HCT116 (cell line): ENCODE results near the gene STK4. TPM values are rescaled to one million over a fixed set of nuclear protein-coding genes. Genes with fewer than 3 reads are reported as not detected.

Experiments used
- ATAC-seq: fragments of 200-7000 bp; cut with Tn5 transposase; 2 replicates; pipeline ENCODE4 v1.9.1; 2020; ENCODE audit warnings: mild to moderate bottlenecking, moderate library complexity
- BruUV-seq: library from RNA; stranded (reverse); fragments of 400-500 nt; replicated peaks from 2 replicates; lab custom pipeline; 2021; lab: Mats Ljungman, UMichigan
- CTCF ChIA-PET: fragments of 300-600 bp; sonication (Branson Sonifier 250); formaldehyde crosslinking; loops from one replicate; lab custom pipeline; 2021; ENCODE audit warnings: antibody characterized with exemption; lab: Charles Lee
- POLR2A ChIA-PET: fragments of 300-600, 350-600 bp; sonication (Branson Sonifier 250); formaldehyde crosslinking; loops from one replicate; lab custom pipeline; 2021; ENCODE audit warnings: antibody characterized with exemption; lab: Charles Lee
- RAD21 ChIA-PET, 2 experiments: fragments of 300-600 bp; sonication (Branson Sonifier 250); formaldehyde crosslinking; loops; one replicate each; lab custom pipeline; 2023; ENCODE audit warnings: low total read pairs in 2 of 2; ENCODE audit not compliant: uncharacterized antibody in 2 of 2, unreplicated experiment in 2 of 2, low non-redundant PET in 1 of 2; lab: Charles Lee
- DNase-seq: peaks from one replicate; pipeline ENCODE4 v3.0.0-alpha.2; 2010; ENCODE audit warnings: low read depth, low spot score
- H2AFZ ChIP-seq: fragments of 200-600 bp; shearing (Covaris generic), sonication (generic); 2 replicates; pipeline ENCODE4 v1.6.1; 2017; ENCODE audit warnings: low read depth, mixed run types, mixed read lengths, antibody characterized with exemption, low read length; ENCODE audit not compliant: poor library complexity, severe bottlenecking
- H3K27ac ChIP-seq: 2 replicates; pipeline ENCODE4 v1.5.1; 2012; ENCODE audit warnings: low read depth, low read length
- H3K27me3 ChIP-seq: fragments of 200-600 bp; sonication (generic); 2 replicates; pipeline ENCODE4 v1.6.1; 2016; ENCODE audit warnings: mixed run types, low read length, mixed read lengths; ENCODE audit not compliant: insufficient read depth
- H3K36me3 ChIP-seq, 2 experiments: fragments of 200-500 bp in 1 of 2; fragments of 200-600 bp in 1 of 2; sonication (Bioruptor generic) in 1 of 2; sonication (generic) in 1 of 2; 2 replicates each; pipeline versions ENCODE4 v1.5.1 to v1.6.1; 2014 to 2016; ENCODE audit warnings: low read length in 2 of 2, inconsistent platforms in 1 of 2, mixed read lengths in 1 of 2, mixed run types in 1 of 2; ENCODE audit not compliant: insufficient read depth in 2 of 2, control insufficient read depth in 1 of 2
- H3K4me1 ChIP-seq, 2 experiments: fragments of 200-600 bp in 1 of 2; sonication (generic) in 1 of 2; 2 replicates each; pipeline versions ENCODE4 v1.5.1 to v1.6.1; 2012 to 2017; ENCODE audit warnings: low read length in 2 of 2, inconsistent platforms in 1 of 2, mild to moderate bottlenecking in 1 of 2, mixed read lengths in 1 of 2, mixed run types in 1 of 2, moderate library complexity in 1 of 2; ENCODE audit not compliant: insufficient read depth in 2 of 2, control insufficient read depth in 1 of 2
- H3K4me2 ChIP-seq: fragments of 200-600 bp; sonication (generic); 2 replicates; pipeline ENCODE4 v1.6.1; 2017; ENCODE audit warnings: mixed run types, low read length, mixed read lengths
- H3K4me3 ChIP-seq, 2 experiments: fragments of 200-600 bp in 1 of 2; sonication (generic) in 1 of 2; replicated peaks in 1 of 2; 2 replicates each; pipeline ENCODE4 v1.5.1; 2011 to 2016; ENCODE audit warnings: low read length in 2 of 2, control low read depth in 1 of 2, low read depth in 1 of 2, mild to moderate bottlenecking in 1 of 2, mixed read lengths in 1 of 2, mixed run types in 1 of 2
- H3K79me2 ChIP-seq: fragments of 200-600 bp; sonication (generic); 2 replicates; pipeline ENCODE4 v1.6.1; 2017; ENCODE audit warnings: mild to moderate bottlenecking, mixed run types, low read length, moderate library complexity, mixed read lengths; ENCODE audit not compliant: insufficient read depth
- H3K9ac ChIP-seq: fragments of 200-600 bp; sonication (generic); 2 replicates; pipeline ENCODE4 v1.6.1; 2016; ENCODE audit warnings: low read length, mixed read lengths
- H3K9me2 ChIP-seq: fragments of 200-600 bp; sonication (generic), shearing (Covaris generic); 2 replicates; pipeline ENCODE4 v1.6.1; 2017; ENCODE audit warnings: mixed run types, mild to moderate bottlenecking, moderate library complexity; ENCODE audit not compliant: insufficient read depth
- H3K9me3 ChIP-seq, 2 experiments: fragments of 200-500 bp in 1 of 2; fragments of 200-600 bp in 1 of 2; sonication (Bioruptor generic) in 1 of 2; sonication (generic) in 1 of 2; 2 replicates each; pipeline ENCODE4 v1.6.1; 2014 to 2017; ENCODE audit warnings: low read length in 2 of 2, mixed read lengths in 2 of 2, inconsistent platforms in 1 of 2, low read depth in 1 of 2, mild to moderate bottlenecking in 1 of 2, mixed run types in 1 of 2, moderate library complexity in 1 of 2; ENCODE audit not compliant: control insufficient read depth in 1 of 2, insufficient read depth in 1 of 2
- H4K20me1 ChIP-seq: fragments of 200-600 bp; sonication (generic), shearing (Covaris generic); 2 replicates; pipeline ENCODE4 v1.6.1; 2017; ENCODE audit warnings: mixed run types, mild to moderate bottlenecking, moderate library complexity; ENCODE audit not compliant: insufficient read depth
- CEBPB ChIP-seq: IDR thresholded peaks from 2 replicates; pipeline ENCODE4 v1.6.1; 2012; ENCODE audit warnings: low read depth
- POLR2A ChIP-seq: IDR thresholded peaks from 2 replicates; pipeline ENCODE4 v1.7.0; 2011; ENCODE audit warnings: borderline replicate concordance; ENCODE audit not compliant: insufficient read depth, insufficient read length; ENCODE audit errors: extremely low read depth
- POLR2AphosphoS5 ChIP-seq: IDR thresholded peaks from 2 replicates; pipeline ENCODE4 v1.6.1; 2011; ENCODE audit warnings: mild to moderate bottlenecking, low read depth, low read length, moderate library complexity
- SIN3A ChIP-seq: IDR thresholded peaks from 2 replicates; pipeline ENCODE4 v1.6.1; 2012; ENCODE audit warnings: low read depth
- SP1 ChIP-seq: IDR thresholded peaks from 2 replicates; pipeline ENCODE4 v1.6.1; 2012; ENCODE audit warnings: low read depth
- SRF ChIP-seq: IDR thresholded peaks from 2 replicates; pipeline ENCODE4 v1.6.1; 2012; ENCODE audit warnings: low read depth
- YY1 ChIP-seq: IDR thresholded peaks from 2 replicates; pipeline ENCODE4 v1.6.1; 2011; ENCODE audit warnings: low read length, low read depth, moderate library complexity, mild to moderate bottlenecking; ENCODE audit not compliant: insufficient replicate concordance; ENCODE audit errors: extremely low read depth
- ZNF274 ChIP-seq: fragments of 200-500 bp; sonication (Bioruptor generic); IDR thresholded peaks from 2 replicates; pipeline ENCODE4 v1.6.1; 2014; ENCODE audit warnings: mild to moderate bottlenecking, low read depth, low read length, inconsistent platforms
- intact Hi-C: fragments of 100-400 bp; cut with micrococcal nuclease; formaldehyde crosslinking; loops from 2 replicates; pipeline ENCODE4 v1.10.0; 2022
- total RNA-seq: library from RNA; stranded (reverse); gene quantifications from one replicate; pipeline ENCODE4 v1.2.1, GENCODE V29; 2021; ENCODE audit not compliant: unreplicated experiment
- TF ChIP-seq, protein P1 (sequence below): IDR thresholded peaks from 2 replicates; pipeline ENCODE4 v1.6.1; 2011; ENCODE audit warnings: mild to moderate bottlenecking, low read length, moderate library complexity; ENCODE audit not compliant: insufficient replicate concordance; ENCODE audit errors: extremely low read depth
- TF ChIP-seq, protein P2 (sequence below): IDR thresholded peaks from 2 replicates; pipeline ENCODE4 v1.6.1; 2012

STK4 gene
- total RNA-seq, 1 experiment from 2014 or later: 45.4 TPM

DNA sequence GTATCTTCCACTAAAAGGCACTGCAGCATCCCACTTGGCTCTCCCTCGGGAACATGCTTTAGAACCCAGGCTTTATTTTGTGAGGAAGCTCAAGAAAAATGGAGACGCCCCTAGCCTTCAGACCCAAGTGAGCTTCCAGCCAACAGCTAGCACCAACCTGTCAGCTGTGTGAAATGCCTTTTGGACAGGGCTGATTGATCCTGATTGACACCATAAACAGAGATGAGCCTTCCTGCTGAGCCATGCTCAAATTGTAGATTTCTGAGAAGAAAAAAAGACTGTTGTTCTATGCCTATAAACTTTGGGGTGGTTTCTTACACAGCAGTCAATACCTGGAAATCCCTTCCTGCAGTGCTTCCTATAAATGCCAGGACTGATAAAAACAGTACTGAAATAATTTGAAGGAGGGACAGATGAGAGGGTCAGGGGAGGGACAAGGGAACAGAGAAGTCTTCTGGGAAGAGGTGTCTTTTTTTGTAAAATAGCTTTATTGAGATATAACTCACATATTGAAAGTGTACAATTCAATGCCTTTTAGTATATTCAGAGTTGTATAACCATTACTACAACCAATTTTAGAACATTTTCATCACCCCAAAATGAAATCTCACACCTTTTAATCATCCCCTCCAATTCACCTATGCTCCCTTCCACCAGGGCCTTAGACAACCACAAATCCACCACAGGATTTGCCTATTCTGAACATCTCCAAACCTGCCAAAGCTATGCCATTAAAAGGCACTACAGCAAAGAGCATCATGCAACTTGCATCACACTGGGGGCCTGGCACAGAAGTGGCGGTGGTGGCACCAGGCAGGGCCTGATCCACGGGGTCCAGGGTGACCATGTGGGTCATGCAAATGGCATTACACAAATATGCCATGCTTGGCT lies 2.7 kb upstream of the STK4 start:
- ATAC-seq (no peak), DNase-seq (no peak)
- BruUV-seq: no TSS peak
- Histone ChIP-seq H3K27ac (no peak overlapping the region), H3K9ac (no peak overlapping the region), H4K20me1 (no peaks in the 10 kb centered on the region), H3K9me2 (no peaks in the 10 kb centered on the region), H3K79me2 (peaks cover 35% of the 10 kb centered on the region), H3K27me3 (no peaks in the 10 kb centered on the region), H3K4me2 (no peak overlapping the region), H3K36me3 (no peaks in the 10 kb centered on the region), H2AFZ (no peak overlapping the region), H3K4me3 (no peak overlapping the region), H3K9me3 (no peaks in the 10 kb centered on the region), H3K4me1 (peaks cover 25 to 60% of the 10 kb centered on the region in 2 experiments)
- CTCF ChIA-PET: interaction anchor here (1.7 kb wide), 1 partner anchor 348 kb away, joined by 3 read pairs; no protein-coding TSS in a partner anchor
- TF ChIP-seq CEBPB (no peak), SRF (no peak), SP1 (no peak), YY1 (no peak), POLR2AphosphoS5 (no peak), ZNF274 (no peak), POLR2A (no peak), SIN3A (no peak)
- TF ChIP-seq, protein P1, sequence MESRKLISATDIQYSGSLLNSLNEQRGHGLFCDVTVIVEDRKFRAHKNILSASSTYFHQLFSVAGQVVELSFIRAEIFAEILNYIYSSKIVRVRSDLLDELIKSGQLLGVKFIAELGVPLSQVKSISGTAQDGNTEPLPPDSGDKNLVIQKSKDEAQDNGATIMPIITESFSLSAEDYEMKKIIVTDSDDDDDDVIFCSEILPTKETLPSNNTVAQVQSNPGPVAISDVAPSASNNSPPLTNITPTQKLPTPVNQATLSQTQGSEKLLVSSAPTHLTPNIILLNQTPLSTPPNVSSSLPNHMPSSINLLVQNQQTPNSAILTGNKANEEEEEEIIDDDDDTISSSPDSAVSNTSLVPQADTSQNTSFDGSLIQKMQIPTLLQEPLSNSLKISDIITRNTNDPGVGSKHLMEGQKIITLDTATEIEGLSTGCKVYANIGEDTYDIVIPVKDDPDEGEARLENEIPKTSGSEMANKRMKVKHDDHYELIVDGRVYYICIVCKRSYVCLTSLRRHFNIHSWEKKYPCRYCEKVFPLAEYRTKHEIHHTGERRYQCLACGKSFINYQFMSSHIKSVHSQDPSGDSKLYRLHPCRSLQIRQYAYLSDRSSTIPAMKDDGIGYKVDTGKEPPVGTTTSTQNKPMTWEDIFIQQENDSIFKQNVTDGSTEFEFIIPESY: no peak
- TF ChIP-seq, protein P2, sequence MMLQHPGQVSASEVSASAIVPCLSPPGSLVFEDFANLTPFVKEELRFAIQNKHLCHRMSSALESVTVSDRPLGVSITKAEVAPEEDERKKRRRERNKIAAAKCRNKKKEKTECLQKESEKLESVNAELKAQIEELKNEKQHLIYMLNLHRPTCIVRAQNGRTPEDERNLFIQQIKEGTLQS: no peak
- POLR2A ChIA-PET: no interaction called here
- intact Hi-C loops: no loop called here
- RAD21 ChIA-PET: no interaction called here
